ENCODE data around the gene NAALADL1. TPM values are rescaled to one million over a fixed set of nuclear protein-coding genes. Genes with fewer than 3 reads are reported as not detected.

Gene NAALADL1
- total RNA-seq, 1 experiment from 2014 or later = not detected

DNA sequence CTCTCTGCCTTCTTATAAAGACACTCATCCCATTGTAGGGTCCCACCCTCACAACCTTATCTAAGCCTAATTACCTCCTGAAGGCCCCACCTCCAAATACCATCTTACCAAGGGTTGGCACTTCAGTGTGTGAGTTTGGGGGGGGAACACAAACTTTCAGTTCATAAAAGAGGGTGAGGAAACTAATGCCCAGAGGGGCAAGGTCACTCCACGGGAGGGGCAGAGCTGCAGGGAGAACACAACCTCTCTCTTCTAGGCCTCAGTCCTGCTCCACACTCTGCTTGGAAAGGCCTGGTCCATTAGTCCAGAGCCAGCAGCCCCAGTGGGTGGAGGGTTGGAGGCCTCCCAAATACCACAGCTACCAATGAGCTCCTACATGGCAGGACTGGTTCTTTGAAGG lies 58.9 kb downstream of the NAALADL1 start:
- in situ Hi-C loops (cut with HindIII; ENCODE audit: low pct_unique_long_range_greater_than_20kb, low sequenced_read_pairs) = no loop called here
- DNase-seq (ENCODE audit: low read depth, low spot score) = no peak

DNA sequence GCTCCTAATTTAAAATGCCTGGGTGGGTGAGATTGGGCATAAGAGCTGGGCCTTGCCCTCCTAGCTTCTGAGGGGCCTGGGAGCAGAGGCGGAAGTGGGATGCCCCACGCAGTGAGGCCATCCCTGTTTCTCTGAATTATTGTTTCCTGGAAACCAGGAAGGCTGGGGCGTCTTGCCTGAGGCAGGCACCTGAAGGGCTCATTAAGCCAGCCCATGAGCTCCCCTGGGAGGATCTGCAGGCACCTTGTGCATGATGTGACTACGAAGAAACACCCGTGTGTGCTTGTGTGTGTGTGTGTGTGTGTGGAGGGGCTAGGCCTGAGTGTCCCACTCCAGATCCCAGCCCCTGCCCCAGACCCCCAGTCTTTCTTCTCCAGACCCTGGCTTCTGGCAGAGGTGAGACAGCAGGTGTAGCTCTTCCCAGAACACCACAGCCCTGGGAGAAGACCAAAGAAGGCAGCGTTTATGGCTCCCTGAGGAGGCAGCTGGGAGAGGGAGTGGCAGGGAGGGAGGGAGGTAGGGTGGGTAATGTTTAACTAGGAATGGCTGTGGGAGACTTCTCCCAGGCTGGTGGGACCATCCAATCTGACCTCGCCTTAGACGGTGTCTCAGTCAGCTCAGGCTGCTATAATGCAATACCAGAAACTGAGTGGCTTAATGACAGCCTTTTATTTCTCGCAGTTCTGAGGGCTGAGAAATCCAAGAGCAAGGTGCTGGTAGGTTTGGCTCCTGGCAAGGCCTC lies 59.5 kb downstream of the NAALADL1 start:
- no peak for DNase-seq (ENCODE audit: low read depth, low spot score)
- in situ Hi-C loops (cut with HindIII; ENCODE audit: low pct_unique_long_range_greater_than_20kb, low sequenced_read_pairs) = no loop called here

DNA sequence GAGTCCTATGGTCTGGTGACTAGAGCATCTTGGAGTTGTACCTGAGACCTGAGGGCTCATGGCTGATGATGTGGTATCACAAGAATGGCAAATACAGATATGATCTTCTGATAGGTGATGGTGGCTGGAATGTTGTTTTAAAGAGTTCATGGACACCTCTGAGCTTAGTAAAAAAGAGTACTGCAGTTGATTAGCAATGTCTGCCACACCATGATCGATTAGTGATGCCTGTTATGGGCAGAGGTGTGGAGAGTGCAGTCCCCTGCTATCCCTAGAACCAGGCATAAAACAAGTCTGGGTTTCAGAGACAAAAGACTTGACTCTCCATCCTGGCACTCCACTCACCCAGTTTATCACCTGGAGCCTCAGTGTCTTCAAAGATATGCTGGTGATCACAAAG lies 60.2 kb downstream of the NAALADL1 start:
- peak; percentile 28 for DNase-seq (ENCODE audit: low read depth, low spot score)

DNA sequence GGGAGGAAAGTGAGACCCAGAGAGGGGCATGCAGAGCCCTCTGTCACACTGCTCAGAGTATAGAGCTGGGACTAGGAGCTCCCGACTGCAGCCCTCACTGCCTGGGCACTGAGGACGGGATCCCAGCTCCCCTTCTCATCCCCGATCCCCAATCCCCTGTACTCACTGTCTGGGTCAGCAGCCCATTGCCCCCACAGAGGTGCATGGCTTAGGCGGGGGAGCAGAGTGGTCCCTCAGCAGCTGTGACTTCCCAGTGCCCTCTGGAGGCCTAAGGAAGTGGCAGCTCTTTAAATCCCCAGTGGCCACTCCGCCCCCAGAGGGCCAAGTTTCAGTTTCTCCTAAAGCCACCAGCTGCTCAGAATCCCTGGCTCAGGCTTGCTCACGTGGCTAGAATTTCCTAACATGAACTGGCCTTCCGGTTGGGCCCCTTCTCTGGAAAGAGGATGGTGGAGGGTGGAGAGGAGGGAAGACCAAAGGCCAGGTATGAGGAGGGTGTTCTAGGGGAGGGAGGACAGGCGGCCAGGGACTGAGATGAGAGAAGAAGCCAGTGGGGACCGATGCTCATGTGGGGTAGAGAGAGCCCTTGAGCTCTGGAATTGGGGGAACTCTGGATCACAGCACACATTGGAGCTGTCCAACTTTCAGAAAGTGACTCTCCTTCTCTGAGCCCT lies 61.5 kb downstream of the NAALADL1 start, which contains the start of gene BATF2:
BATF2 (minus strand) TSS at position 262 of the 671 bp plus-strand sequence; CDS start at position 205, 57 bp downstream.
- in situ Hi-C loops (cut with HindIII; ENCODE audit: low pct_unique_long_range_greater_than_20kb, low sequenced_read_pairs) = no loop called here
- peak; percentile 62 for DNase-seq (ENCODE audit: low read depth, low spot score)

More for the DNA sequence above, 60.2 kb downstream of the NAALADL1 start:
- in situ Hi-C loops (cut with HindIII; ENCODE audit: low pct_unique_long_range_greater_than_20kb, low sequenced_read_pairs) = no loop called here

DNA sequence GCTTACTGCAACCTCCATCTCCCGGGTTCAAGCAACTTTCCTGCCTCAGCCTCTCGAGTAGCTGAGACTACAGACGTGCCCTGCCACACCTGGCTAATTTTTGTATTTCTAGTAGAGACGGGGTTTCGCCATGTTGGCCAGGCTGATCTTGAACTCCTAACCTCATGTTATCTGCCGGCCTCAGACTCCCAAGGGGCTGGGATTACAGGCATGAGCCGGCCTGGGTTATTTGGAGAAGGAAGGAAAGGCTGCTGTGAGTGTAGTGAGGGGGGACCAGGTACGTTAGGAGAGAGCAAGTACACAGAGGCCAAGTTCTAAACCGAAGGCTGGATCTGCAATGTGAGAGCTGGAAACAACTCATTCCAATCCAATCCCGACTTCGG lies 62.0 kb downstream of the NAALADL1 start:
- no peak for DNase-seq (ENCODE audit: low read depth, low spot score)
- in situ Hi-C loops (cut with HindIII; ENCODE audit: low pct_unique_long_range_greater_than_20kb, low sequenced_read_pairs) = no loop called here

Small RNAs within 50 kb of the gene (small RNA-seq; reads per million reads assigned to genes)
- gene MIR6879 (0 reads per million in 2 experiments), gene SNX15 (0 reads per million in 2 experiments)

Other genes with a start within 250 kb of the NAALADL1 start
- 8.5 and 9.1 TPM in 2 replicates for gene MEN1, start 248.0 kb downstream of the NAALADL1 start, total RNA-seq (2014; rRNA removed; shearing (Covaris generic))
- 1.1 and 1.6 TPM in 2 replicates for gene CDC42BPG, start 213.9 kb downstream of the NAALADL1 start, total RNA-seq (2014; rRNA removed; shearing (Covaris generic))
- 9.7 and 12.6 TPM in 2 replicates for gene EHD1, start 179.9 kb downstream of the NAALADL1 start, total RNA-seq (2014; rRNA removed; shearing (Covaris generic))
- gene ATG2A, start 141.3 kb downstream of the NAALADL1 start, total RNA-seq (2014; rRNA removed; shearing (Covaris generic)) = 5.2 and 8.1 TPM in 2 replicates
- 8.4 and 13.3 TPM in 2 replicates for gene PPP2R5B, start 133.9 kb downstream of the NAALADL1 start, total RNA-seq (2014; rRNA removed; shearing (Covaris generic))
- not detected in 2 replicates for gene GPHA2, start 122.7 kb downstream of the NAALADL1 start, total RNA-seq (2014; rRNA removed; shearing (Covaris generic))
- not detected in 2 replicates for gene MAJIN, start 86.4 kb downstream of the NAALADL1 start, total RNA-seq (2014; rRNA removed; shearing (Covaris generic))
- gene BATF2, start 61.6 kb downstream of the NAALADL1 start, total RNA-seq (2014; rRNA removed; shearing (Covaris generic)) = 0.43 and 0.45 TPM in 2 replicates
- gene ARL2, start 44.4 kb downstream of the NAALADL1 start, total RNA-seq (2014; rRNA removed; shearing (Covaris generic)) = 88.5 and 88.6 TPM in 2 replicates
- gene SNX15, start 31.1 kb downstream of the NAALADL1 start, total RNA-seq (2014; rRNA removed; shearing (Covaris generic)) = 6.2 and 7.4 TPM in 2 replicates
- 4.7 and 4.8 TPM in 2 replicates for gene SAC3D1, start 17.3 kb downstream of the NAALADL1 start, total RNA-seq (2014; rRNA removed; shearing (Covaris generic))
- gene CDCA5, start 25.5 kb upstream of the NAALADL1 start, total RNA-seq (2014; rRNA removed; shearing (Covaris generic)) = 18.8 and 21.7 TPM in 2 replicates
- gene ZFPL1, start 25.7 kb upstream of the NAALADL1 start, total RNA-seq (2014; rRNA removed; shearing (Covaris generic)) = 22.2 and 23.8 TPM in 2 replicates
- gene VPS51, start 37.7 kb upstream of the NAALADL1 start, total RNA-seq (2014; rRNA removed; shearing (Covaris generic)) = 86.9 and 92.9 TPM in 2 replicates
- 3.4 and 5.3 TPM in 2 replicates for gene TM7SF2, start 53.3 kb upstream of the NAALADL1 start, total RNA-seq (2014; rRNA removed; shearing (Covaris generic))
- 7.5 and 8.1 TPM in 2 replicates for gene ZNHIT2, start 59.1 kb upstream of the NAALADL1 start, total RNA-seq (2014; rRNA removed; shearing (Covaris generic))
- 196 and 229 TPM in 2 replicates for gene FAU, start 63.6 kb upstream of the NAALADL1 start, total RNA-seq (2014; rRNA removed; shearing (Covaris generic))
- 52.2 and 53.9 TPM in 2 replicates for gene MRPL49, start 63.8 kb upstream of the NAALADL1 start, total RNA-seq (2014; rRNA removed; shearing (Covaris generic))
- gene SYVN1, start 76.0 kb upstream of the NAALADL1 start, total RNA-seq (2014; rRNA removed; shearing (Covaris generic)) = 8.9 and 12.2 TPM in 2 replicates
- gene SPDYC, start 111.7 kb upstream of the NAALADL1 start, total RNA-seq (2014; rRNA removed; shearing (Covaris generic)) = not detected in 2 replicates
- 40.5 and 54.5 TPM in 2 replicates for gene CAPN1, start 123.4 kb upstream of the NAALADL1 start, total RNA-seq (2014; rRNA removed; shearing (Covaris generic))
- gene POLA2, start 203.4 kb upstream of the NAALADL1 start, total RNA-seq (2014; rRNA removed; shearing (Covaris generic)) = 5.1 and 19.5 TPM in 2 replicates

Data from SK-MEL-5 (cell line).